Stimulated activated naive CD4-positive, alpha-beta T cell treated with Interleukin-2 at 50 U/mL for 16 hours (primary cell): ENCODE data around the gene U2AF1L4.

Source experiments
- DNase-seq: peaks from one replicate; lab custom pipeline; 2025; lab: John Stamatoyannopoulos, UW

U2AF1L4 gene

DNA sequence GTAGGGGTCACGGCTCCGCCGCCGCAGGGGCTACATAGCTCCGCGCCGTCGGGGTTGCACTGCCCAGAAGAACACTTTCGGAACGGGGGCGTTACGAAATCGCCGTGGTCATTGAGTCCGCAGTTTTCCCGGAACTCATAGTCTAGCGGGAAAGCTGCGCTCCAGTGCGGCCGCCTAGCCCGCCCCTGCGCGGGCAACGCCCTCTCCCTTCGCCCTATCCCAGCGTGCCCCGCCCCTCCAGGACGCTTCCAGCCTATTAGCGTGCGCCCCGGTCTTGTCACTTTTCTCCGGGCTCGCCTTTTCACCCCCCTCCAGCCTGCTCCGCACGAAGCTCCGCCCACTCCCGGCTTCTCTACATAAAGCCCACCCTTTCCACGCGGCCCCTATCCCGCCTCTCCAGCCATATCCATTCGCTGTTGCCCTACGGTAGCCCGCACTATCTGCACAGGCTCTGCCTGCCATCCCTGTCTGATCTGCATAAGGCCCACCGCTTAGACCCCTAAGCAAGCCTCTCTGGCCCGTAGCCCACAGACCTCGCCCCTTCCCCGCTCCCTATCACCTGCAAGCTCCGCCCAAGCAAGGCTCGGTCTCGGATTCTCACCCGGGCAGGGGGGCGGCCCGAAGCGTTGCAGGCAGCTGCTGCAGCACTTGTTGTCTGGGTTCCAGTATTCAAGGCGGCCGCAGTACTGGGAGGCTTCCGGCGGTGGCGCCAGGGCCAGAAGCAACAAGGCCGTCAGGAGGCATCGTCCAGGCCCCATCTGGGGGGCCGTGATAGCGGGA, 4.6 kb downstream of the U2AF1L4 start:
- DNase-seq, result peak; percentile 96

DNA sequence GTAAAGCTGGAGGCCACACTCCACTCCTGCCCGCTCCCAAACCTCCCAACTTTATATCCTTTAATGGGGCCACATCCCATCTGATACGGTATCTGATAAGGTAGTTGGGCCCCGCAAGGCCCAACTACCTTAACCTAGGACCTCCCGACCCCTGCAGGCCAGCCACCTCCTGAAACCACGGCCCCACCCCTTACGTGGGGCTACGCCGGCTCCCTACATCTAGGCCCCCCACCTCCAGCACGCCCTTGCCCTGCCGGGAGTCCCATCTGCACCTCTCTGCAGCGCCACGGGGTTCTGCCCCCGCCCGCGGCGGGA, 5.2 kb downstream of the U2AF1L4 start:
- DNase-seq, result peak; percentile 58

GRCh38 chr19:35739275-35740107, 5.7 kb downstream of the U2AF1L4 start:
- no peak for DNase-seq

DNA sequence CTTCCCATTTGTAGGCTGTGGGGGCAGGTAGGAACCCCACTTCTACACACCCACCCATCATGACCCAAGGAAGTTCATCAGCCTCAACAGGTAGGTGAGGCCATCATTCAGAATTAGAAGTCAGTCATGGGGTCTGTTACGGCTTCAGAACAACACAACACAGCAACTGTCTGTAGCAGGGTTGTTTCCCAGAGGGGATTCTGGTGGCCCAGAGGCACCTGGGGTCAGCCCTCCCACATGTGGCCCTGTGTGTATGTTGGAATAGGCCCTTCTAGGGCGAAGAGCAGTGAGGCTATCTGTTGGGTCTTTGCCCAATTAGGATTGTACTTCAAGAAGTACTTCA, 6.4 kb downstream of the U2AF1L4 start:
- no peak for DNase-seq

DNA sequence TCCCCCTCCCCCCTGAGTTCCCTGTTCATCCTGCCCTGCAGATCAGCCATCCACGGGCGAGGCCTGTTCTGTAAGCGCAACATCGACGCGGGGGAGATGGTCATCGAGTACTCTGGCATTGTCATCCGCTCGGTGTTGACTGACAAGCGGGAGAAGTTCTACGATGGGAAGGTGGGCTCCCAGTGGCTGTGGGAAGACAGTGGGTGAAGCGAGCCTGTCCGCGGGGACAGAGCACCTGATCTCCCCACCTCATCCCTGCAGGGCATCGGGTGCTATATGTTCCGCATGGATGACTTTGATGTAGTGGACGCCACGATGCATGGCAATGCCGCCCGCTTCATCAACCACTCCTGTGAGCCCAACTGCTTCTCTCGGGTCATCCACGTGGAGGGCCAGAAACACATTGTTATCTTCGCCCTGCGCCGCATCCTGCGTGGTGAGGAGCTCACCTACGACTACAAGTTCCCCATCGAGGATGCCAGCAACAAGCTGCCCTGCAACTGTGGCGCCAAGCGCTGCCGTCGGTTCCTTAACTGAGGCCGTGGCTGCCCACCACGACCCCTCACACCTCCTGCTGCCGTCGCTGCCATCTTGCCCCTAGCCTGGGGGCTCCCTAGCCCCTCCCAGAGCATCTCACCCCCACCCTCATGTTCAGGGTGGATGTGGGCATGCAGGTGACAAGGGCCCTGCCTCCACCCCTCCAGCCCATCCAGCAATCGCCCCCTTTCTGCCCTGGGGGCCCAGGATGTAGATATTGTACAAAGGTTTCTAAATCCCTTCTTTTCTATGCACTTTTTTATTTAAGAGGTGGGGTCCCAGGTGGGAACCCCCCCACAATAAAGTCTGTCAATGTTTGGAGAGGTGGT, 7.0 kb downstream of the U2AF1L4 start:
- DNase-seq, result no peak

GRCh38 chr19:35736913-35737886, 8.0 kb downstream of the U2AF1L4 start:
- no peak for DNase-seq

DNA sequence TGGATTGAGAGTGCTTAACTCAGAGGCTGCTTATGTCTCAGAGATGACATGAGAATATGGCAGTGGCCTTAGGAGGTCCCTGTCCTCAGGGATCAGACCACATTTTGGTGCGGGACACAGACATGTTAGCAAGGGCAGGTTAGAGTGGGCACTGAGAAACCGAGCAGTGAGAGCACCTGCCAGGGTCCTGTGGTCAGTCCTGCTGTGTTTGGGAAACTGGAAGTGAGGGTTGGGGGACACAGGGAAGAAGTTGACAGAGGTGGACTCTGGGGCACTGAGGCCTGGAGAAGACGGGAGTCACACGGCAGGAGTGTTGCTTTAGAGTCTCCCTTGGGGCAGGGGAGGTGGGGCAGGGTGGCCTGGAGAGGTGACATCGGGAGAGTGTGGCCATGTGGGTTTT, 10.3 kb downstream of the U2AF1L4 start:
- DNase-seq, result no peak

GRCh38 chr19:35734273-35734672, 10.9 kb downstream of the U2AF1L4 start:
- DNase-seq, result no peak

- DNase-seq, result no peak
Observed at GRCh38 chr19:35733180-35734125, 11.8 kb downstream of the U2AF1L4 start.

DNA sequence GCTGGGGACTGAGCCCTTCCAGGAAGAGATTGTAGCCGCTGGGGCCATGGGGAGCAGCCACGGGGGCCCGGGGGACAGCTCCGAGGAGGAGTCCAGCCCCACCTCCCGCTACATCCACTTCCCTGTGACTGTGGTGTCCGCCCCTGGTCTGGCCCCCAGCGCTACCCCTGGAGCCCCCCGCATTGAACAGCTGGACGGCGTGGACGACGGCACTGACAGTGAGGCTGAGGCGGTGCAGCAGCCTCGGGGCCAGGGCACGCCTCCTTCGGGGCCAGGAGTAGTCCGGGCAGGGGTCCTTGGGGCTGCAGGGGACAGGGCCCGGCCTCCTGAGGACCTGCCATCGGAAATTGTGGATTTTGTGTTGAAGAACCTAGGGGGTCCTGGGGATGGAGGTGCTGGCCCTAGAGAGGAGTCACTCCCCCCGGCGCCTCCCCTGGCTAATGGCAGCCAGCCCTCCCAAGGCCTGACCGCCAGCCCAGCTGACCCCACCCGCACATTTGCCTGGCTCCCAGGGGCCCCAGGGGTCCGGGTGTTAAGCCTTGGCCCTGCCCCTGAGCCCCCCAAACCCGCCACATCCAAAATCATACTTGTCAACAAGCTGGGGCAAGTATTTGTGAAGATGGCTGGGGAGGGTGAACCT, 12.6 kb downstream of the U2AF1L4 start:
- DNase-seq, result no peak

GRCh38 chr19:35731779-35732405, 13.3 kb downstream of the U2AF1L4 start:
- no peak for DNase-seq

- no peak for DNase-seq
Observed at GRCh38 chr19:35731353-35731752, 13.9 kb downstream of the U2AF1L4 start.

DNA sequence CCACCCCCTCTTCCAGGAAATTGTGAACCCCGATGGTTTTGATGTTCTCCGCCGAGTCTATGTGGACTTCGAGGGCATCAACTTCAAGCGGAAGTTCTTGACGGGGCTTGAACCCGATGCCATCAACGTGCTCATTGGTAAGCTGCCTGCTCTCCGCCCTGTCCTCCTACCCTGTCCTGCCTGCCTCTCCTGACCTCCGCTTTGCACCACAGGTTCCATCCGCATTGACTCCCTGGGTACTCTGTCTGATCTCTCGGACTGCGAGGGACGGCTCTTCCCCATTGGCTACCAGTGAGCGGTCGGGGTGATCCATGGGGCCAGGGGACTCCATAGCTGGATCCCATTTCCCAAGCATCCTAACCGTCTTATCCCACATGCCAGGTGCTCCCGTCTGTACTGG, 14.9 kb downstream of the U2AF1L4 start:
- DNase-seq, result no peak

DNA sequence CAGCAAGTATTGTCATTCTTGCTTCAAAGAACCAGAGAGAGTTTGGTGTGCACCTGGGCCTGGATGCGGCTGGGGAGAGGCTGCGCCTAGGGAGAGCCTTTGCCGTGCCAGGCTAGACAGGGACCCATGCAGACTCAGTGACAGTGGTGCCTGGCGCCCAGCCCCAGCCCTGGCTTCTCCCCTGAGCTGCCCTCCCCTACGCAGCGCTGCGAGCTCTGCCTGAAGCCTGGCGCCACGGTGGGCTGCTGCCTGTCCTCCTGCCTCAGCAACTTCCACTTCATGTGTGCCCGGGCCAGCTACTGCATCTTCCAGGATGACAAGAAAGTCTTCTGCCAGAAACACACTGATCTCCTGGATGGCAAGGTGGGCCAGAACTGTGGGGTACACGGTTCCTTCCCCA, 15.5 kb downstream of the U2AF1L4 start:
- DNase-seq, result no peak

DNA sequence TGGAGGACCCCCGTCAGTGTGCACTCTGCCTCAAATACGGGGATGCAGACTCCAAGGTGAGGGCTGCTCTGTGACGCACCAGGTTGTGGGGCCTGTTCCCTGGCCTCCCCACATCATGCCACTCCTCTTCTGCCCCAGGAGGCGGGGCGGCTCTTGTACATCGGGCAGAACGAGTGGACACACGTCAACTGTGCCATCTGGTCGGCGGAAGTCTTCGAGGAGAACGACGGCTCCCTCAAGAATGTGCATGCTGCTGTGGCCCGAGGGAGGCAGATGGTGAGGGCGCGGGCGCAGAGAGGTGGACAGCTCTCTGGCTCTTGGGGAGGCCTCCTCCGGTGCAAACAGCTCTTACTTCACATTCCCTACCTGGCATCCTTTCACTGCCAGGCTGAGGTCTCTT, 16.2 kb downstream of the U2AF1L4 start:
- no peak for DNase-seq

DNA sequence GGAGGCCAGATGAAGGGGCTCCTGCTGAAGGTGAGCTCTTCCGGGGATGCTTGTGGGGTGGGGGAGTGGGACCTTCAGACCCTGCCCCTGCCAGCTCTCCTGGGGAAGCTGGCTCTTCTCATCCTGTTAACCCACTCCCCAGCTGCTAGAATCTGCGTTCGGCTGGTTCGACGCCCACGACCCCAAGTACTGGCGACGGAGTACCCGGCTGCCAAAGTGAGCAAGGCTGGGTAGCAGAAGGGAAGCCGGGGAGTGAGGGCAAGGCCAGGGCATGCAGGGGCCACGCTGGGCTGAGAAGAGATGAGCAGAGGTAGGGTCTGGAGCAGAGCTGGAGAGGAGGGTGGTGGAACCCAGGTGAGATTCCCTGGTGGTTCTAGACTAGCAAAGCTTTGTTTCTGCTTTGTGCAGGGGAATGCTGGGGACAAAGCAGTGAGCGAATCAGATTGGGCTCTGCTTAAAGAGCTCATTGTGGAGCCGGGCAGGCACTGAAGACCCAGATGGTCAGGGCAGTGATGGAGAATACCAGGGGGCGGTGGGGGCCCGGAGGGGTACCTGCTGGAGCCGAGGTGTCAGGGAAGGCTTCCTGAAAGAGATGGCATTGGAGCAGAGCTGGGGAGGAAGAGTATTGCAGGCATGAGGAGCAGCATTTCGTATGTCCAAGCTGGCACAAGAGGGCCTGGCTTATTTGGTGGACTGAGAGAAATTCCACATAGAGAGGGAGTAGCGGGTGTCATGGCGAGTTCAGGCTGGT, 17.1 kb downstream of the U2AF1L4 start:
- DNase-seq, result no peak

DNA sequence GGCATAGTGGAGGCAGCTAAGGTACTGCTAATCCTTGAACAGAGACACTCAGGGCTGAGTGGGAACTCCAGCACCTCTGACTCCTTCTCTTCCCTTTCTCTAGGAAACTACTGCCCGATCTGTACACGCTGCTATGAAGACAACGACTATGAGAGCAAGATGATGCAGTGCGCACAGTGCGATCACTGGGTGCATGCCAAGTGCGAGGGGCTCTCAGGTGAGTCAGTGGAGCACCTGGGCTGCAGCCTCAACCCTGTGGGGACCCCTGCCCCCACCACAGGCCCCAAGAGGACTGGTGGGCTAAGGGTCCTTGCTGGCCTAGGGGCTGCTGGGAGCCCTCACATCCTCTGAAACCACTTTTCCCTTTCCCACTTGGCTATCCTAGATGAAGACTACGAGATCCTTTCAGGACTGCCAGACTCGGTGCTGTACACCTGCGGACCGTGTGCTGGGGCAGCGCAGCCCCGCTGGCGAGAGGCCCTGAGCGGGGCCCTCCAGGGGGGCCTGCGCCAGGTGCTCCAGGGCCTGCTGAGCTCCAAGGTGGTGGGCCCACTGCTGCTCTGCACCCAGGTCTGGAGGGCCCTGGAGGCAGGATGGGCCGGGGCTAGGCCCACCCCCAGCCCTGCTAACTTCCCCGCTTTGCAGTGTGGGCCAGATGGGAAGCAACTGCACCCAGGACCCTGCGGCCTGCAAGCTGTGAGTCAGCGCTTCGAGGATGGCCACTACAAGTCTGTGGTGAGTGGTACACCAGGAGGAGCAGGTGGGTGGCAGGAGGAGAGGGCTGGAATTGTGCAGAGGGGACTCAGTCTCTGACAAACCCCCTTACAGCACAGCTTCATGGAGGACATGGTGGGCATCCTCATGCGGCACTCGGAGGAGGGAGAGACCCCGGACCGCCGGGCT, 17.9 kb downstream of the U2AF1L4 start:
- no peak for DNase-seq
